Ovary (tissue), 10 donors: Measurements from ENCODE around the gene RBM44. TPM values are rescaled to one million over a fixed set of nuclear protein-coding genes. Genes with fewer than 3 reads are reported as not detected.
"Not testable (repeated sequence)": the region's sequence is repeated elsewhere in the genome, so short reads cannot be mapped to it uniquely, and the experiment has no call there.

Experiments
- DNase-seq, 5 donors: peaks; one replicate each; pipeline ENCODE4 v3.0.0-alpha.2; 2019 to 2020
- H3K27ac ChIP-seq, 2 donors: fragments of 200-600 bp; one replicate each; pipeline versions ENCODE4 v1.5.1 to v1.8.0; 2019 to 2022
- H3K27me3 ChIP-seq: fragments of 200-600 bp; one replicate; pipeline ENCODE4 v1.8.0; 2022
- H3K36me3 ChIP-seq: fragments of 200-600 bp; sonication (generic); one replicate; pipeline ENCODE4 v1.5.1; 2019
- H3K4me1 ChIP-seq: one replicate; pipeline ENCODE4 v1.8.1; 2013; ENCODE audit warnings: mild to moderate bottlenecking, moderate library complexity; ENCODE audit not compliant: insufficient read depth
- H3K4me3 ChIP-seq: fragments of 200-600 bp; sonication (generic); one replicate; pipeline ENCODE4 v1.5.1; 2017
- H3K9me3 ChIP-seq, 2 donors: fragments of 200-600 bp in 1 of 2; sonication (generic) in 1 of 2; one replicate each; pipeline versions ENCODE4 v1.5.1 to v1.8.1; 2013 to 2019; ENCODE audit warnings: mild to moderate bottlenecking in 1 of 2, moderate library complexity in 1 of 2
- CTCF ChIP-seq, 3 donors: fragments of 450-650 bp in 2 of 3; fragments of 200-600 bp in 1 of 3; IDR thresholded peaks; one replicate each; pipeline versions ENCODE4 v1.5.1 to v1.8.0; 2016 to 2022; ENCODE audit warnings: antibody characterized with exemption in 3 of 3, mild to moderate bottlenecking in 1 of 3
- EP300 ChIP-seq: sonication (generic); formaldehyde crosslinking; IDR thresholded peaks from one replicate; pipeline ENCODE4 v1.6.1; 2017; ENCODE audit warnings: antibody characterized with exemption
- POLR2A ChIP-seq: fragments of 450-650 bp; IDR thresholded peaks from one replicate; pipeline ENCODE4 v1.6.1; 2017; ENCODE audit warnings: antibody characterized with exemption, mild to moderate bottlenecking, moderate library complexity
- WGBS, 3 donors: extraction: QIAGEN DNeasy Blood & Tissue Kit in 1 of 3; methylation state at CpG; one replicate each; pipeline versions ENCODE4 v1.1.5 to v1.1.7; 2013 to 2017; 5-methylcytosine and 5-hydroxymethylcytosine counted together
- intact Hi-C, 4 donors: fragments of 100-400 bp; cut with DNase I; formaldehyde crosslinking; loops; one replicate each; pipeline versions ENCODE4 v1.11.0 to v1.15.1; 2022 to 2023
- long read RNA-seq, 3 donors: library from polyadenylated mRNA in 2 of 3; unstranded in 2 of 3; transcript quantifications; one replicate each; pipeline ENCODE4 v2.0.0 and lab custom pipeline, GENCODE V29; 2021 to 2026
- polyA plus RNA-seq, 2 donors: library from polyadenylated mRNA; stranded (reverse); fragments of 200-250 nt in 1 of 2; fragments of 350-450 nt in 1 of 2; fragmentation: Illumina TruSeq in 1 of 2; extraction: RNeasy Lipid Tissue Mini Kit (QIAGEN cat#74804) in 1 of 2; gene quantifications; one replicate each; pipeline ENCODE4 v1.2.3, GENCODE V29; 2013 to 2014
- total RNA-seq, 7 donors: library from RNA; depleted of rRNA in 2 of 7; stranded (reverse); fragments of >200 nt in 2 of 7; fragmentation: NEBNext Ultra II Directional in 3 of 7; extraction: Animal tissue kit (Norgen Biotek cat#: 25700) in 3 of 7; gene quantifications; one replicate each; pipeline versions ENCODE4 v1.1.0 to v1.2.4, GENCODE V29; 2016 to 2023
- donor health status: DM: no; HTN: no; CAD: no; lungs with moderate emphysema.
- donor health status: DM: no; HTN: no; CAD: no.
- donor health status: Bipolar disorder and iron deficiency.
- donor health status: DM: yes; HTN: yes; CAD: no.
- donor health status: DM: no; HTN: no; CAD: no.
- donor health status: DM: yes; HTN: yes; CAD: no.

Gene RBM44, protein sequence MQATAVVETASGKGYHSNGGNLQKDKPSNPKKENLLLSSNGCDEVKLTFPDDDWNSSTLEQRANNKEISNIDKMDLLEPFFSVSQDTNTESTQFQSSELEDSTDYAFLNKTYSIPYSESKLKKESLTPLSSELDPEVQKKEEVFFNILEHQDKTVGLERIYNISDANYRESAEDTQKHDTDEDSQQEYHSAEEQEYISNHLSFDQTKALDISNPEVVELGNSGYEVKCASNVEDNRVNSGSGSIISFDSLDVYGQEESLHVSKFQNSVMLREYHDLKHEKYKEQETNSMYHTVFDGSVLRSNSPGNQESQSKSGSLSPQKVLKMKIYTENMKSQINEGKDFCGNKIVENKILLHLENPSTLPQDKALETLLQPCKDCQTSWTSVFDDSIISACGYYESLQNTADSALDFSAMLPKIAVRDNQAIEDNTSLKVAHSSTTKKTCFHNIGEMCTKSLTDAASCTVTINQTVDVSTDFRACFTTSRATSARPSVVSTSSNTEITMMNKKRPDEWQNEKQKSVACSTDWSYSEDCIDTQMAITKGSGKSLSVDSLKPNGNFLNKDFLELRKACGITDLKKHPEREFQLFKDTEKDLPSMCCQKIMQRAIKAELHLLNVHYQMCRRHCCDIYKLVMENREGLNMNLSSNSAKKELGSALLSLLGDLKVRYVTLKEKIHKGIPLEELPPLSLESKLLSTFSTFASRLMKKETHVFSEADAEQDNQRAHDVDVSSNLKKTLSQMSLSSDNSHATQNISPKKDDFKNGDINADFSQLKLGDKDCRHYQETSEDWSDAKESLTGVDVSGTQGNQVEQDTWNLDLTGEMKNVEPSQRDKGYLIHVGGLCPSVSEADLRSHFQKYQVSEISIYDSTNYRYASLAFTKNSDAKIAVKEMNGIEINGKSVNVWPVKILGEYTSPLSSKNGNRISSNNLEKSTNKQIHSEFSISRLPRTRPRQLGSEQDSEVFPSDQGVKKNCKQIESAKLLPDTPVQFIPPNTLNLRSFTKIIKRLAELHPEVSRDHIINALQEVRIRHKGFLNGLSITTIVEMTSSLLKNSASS
- total RNA-seq (under 1 TPM; 0.18 to 0.83 (median 0.35) TPM), polyA plus RNA-seq (under 1 TPM; 0.13 to 0.17 TPM)
- long read RNA-seq, donor 1 = 0 reads
- long read RNA-seq, donor 2, partial matches to known transcripts = 0 of 1 reads
- long read RNA-seq, donor 2, other reads (novel, unspliced or antisense) = 0 of 1 reads
- long read RNA-seq, donor 3 = 0 reads

- Histone ChIP-seq H3K27ac (no peak within 1 kb of the TSS), H3K36me3 (no peaks in the 10 kb centered on the region), H3K4me3 (no peak within 1 kb of the TSS), H3K9me3 (no peaks in the 10 kb centered on the region), H3K27me3 (no peaks in the 10 kb centered on the region), H3K4me1 (no peaks in the 10 kb centered on the region)
- WGBS, 3 donors = 71 to 77% (median 71%) methylated on average over 84 of the region's 84 CpGs
- no peak for DNase-seq
- intact Hi-C loops = no loop called here
- TF ChIP-seq EP300 (no peak), POLR2A (no peak), CTCF (IDR thresholded peaks at IDR 0.05) (no peak)
Measured at GRCh38 chr2:237798236-237799059, at the start of gene RBM44. TSS of gene RBM44 (plus strand) at chr2:237798779. CDS start at chr2:237813610, 14,831 bp downstream.

- H3K27ac ChIP-seq = no peak overlapping the region
- H3K4me1 ChIP-seq = peaks cover 3% of the 10 kb centered on the region
- no peaks in the 10 kb centered on the region for H3K36me3 ChIP-seq
- 93% methylated on average over 11 of the region's 11 CpGs for WGBS, 3 donors
- intact Hi-C loops = loop anchor here (5.0 to 10.0 kb wide), 6 partner anchors 74 to 594 kb away; partner anchors contain the start of gene RAB17 (in 1 of the 4)
- H3K9me3 ChIP-seq = no peaks in the 10 kb centered on the region
- H3K27me3 ChIP-seq = no peaks in the 10 kb centered on the region
- TF ChIP-seq EP300 (no peak), POLR2A (no peak), CTCF (IDR thresholded peaks at IDR 0.05) (no peak)
- H3K4me3 ChIP-seq = no peak overlapping the region
- DNase-seq = no peak
Measured at GRCh38 chr2:237749002-237749401, 49.6 kb upstream of the RBM44 start.

DNA sequence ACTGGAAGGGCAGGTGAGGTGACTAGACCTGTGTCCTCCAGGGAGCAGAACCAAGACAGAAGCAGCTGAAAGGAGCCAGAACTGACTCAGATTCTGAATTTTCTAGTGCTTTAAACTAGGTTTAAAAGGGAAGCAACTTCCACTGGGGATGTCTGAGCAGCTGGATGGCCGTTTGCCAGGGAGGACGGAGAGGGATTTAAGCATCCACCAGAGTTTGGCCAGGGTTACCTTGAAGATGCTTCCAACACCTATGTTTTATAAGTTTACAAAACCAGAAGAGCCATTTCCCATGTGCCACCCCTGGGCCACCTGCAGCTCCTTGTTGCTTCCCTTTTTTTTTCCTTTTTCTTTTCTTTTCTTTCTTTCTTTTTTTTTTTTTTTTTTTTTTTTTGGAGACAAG lies 48.6 kb upstream of the RBM44 start:
- Histone ChIP-seq H3K9me3 (no peaks in the 10 kb centered on the region), H3K4me1 (no peaks in the 10 kb centered on the region), H3K36me3 (no peaks in the 10 kb centered on the region), H3K4me3 (no peak overlapping the region), H3K27me3 (no peaks in the 10 kb centered on the region), H3K27ac (no peak overlapping the region)
- no peak for DNase-seq
- TF ChIP-seq CTCF (IDR thresholded peaks at IDR 0.05) (no peak), POLR2A (no peak), EP300 (no peak)
- WGBS, 3 donors = 75 to 87% (median 81%) methylated on average over 2 of the region's 2 CpGs
- intact Hi-C loops = loop anchor here (5.0 to 10.0 kb wide), 6 partner anchors 75 to 595 kb away; partner anchors contain the start of gene RAB17 (in 1 of the 4)

DNA sequence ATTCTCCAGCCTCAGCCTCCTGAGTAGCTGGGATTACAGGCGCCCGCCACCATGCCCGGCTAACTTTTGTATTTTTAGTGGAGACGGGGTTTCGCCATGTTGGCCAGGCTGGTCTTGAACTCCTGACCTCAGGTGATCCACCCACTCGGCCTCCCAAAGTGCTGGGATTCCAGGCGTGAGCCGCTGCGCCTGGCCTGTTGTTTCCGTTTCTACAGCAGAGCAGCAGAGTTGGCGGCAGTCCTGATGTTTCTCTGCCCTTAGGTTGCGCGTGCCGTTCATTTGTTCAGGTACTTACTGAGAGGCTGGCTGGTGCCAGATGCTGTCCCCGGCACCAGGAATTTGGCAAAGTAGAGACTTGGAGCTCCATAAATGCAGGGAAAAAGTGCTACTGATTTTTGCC lies 48.1 kb upstream of the RBM44 start:
- H3K4me1 ChIP-seq, H3K9me3 ChIP-seq, intact Hi-C loops, H3K27me3 ChIP-seq, H3K4me3 ChIP-seq, H3K27ac ChIP-seq, H3K36me3 ChIP-seq, DNase-seq: not testable (repeated sequence)
- 94 to 95% (median 94%) methylated on average over 15 of the region's 15 CpGs for WGBS, 3 donors
